ENCODE data around the gene BCL2L11.

Gene BCL2L11

DNA sequence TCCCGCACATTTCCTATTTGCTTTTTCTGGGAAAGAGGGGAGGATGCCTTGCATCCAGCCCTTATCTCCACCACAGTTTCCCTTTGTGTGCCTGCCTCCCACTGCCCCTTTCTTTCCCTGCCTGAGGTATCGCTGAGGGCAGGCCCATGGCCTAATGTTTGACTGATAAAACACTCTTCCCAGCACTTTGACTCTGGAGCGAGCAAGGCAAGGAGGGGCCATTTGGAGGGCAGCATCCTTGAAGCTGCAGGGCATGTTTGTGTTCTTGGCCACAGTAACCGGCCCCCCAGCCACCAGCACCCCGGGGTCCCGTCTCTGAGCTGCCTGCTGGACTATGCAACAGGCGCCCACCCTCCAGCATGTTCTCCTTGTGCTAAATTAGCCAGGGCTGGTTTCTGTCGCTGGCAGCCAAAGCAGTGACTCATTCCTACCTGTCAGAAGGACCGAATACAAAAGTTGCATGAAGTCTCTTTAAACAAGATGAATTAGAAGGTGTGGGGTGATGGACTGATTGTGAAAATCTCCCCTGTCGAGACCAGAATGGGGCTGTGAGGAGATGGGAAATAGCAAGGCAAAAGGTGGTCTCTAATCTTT is 50.7 kb downstream of the BCL2L11 start:
- no peak for DNase-seq

DNA sequence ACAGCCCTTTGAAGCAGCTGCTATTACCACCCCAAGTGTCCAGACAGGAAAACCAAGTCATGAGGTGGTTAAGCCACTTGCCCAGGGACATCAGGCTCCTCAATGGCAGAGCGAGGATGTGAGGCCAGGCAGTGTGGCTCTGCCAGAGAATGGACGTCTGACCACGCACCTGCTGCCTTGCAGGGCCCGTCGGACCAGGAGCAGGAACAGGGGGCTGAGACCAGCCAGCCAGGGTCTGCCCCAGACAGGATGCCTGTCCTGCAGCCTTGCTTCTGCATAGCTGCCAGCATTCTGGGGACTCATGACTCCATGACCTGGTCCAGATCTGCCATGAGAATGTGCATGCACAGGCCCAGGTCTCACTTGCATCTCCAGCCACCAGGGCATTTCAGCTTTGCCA is 52.0 kb downstream of the BCL2L11 start:
- DNase-seq = no peak

DNA sequence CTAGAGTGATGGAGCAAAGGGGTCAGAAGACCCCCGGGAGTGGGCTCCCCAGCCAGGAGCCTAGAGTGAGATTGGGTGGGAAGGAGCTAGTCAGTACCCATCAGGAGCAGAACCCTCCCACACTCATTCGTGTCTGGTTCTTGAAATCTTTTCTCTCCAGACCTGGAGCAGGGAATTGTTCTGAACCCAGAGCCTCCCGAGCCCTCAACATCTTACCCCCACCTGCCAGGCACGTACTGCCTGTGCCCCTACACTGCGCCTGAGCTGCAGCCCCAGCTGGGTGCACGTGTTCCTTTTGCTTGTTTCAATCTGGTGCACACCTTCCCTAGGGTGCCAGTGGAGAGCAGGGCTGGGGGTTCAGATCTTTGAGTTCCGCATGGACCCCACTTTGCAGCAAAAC is 52.6 kb downstream of the BCL2L11 start:
- DNase-seq = no peak

DNA sequence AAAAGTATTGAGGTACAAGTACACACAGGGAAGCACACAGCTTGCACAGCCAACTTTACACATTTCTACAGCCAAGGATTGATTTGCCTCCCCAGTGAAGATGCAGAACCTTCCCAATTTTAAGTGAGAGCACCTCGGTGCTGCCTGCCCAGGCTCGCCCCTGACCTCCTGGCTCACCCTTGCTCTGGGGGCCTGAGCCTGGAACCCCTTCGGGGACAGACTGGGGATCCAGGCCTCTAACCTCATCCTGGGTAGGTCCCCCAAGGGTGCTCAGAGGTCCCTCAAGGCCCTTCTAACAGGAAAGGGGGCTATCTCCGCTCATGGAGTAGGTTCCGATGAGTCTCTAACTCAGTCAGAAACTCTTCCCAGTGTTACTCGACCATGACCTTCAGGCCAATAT is 53.1 kb downstream of the BCL2L11 start:
- DNase-seq = no peak

DNA sequence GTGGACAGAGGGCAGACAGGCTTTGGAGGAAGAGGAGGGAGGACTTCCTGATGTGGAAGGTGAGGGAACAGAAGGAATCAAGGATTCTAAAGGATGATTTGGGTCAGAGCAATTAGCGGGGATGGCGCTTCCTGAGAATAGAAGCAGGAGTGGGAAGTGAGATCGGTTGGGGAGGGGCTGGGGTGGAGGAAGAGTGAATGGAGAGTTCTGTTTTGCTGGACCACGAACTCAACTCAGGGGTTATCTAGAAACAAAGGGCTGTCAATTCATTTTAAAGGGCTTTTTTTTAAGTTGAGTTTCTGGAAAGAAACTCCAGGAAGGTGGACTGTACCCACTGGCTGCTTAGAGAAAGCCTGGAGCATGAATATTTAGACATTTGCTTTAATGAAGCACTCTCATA is 54.9 kb downstream of the BCL2L11 start:
- DNase-seq = no peak

DNA sequence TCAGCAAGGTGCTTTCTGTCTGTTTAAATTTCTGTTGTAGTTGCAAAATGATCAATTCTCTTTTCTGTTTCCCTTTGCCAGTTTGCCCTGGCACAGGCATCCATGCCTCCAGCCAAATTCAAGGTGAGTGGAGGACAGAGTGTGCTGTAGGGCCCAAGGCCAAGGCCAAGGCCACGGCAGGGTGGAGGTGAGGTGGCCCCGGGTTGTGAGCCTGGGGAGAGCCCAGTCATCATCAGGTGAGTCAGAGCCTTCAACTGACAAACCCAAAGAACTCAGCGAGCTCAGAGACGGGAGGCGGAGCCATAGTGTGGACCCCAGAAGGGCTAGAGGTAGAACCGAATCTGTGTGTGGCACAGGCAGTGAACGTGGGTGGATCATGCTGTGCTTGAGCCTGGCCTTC is 55.7 kb downstream of the BCL2L11 start:
- DNase-seq = no peak

DNA sequence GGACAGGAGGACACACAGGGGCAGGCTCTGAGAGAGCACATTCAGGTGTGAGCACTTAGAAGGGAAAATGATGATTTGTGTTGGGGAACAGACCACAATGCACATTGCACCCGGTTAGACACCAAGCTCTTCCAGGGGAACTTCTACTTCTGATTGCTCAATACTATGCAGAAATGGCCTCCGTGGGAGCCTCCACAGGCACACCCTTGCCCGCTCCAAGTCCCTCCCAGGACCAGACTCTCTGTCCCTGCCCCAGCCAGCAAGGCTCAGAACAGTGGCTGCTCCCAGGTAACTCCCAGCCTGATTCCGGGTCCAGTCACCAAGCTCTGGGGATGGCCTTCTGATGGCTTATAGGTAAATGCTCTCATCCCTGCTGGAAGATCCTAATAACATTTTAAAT is 56.2 kb downstream of the BCL2L11 start:
- DNase-seq = no peak

DNA sequence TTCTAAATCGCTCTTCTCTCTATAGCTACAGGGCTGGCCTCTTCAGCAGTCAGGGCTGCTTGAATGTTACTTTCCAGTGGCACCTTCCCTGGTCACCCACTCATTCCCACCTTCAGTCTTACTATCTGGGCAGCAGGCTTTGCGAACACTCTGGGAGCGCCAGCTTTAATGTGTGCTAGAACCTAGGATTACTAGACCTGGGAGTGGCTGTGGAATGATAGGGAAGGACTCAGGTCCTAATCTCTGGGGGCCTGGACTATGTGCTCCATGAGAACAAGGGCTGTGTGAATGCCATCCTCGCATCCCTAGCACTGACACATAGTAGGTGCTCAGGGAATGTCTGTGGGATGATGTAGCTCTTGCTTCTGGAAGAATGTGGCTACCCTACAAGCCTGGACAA is 57.6 kb downstream of the BCL2L11 start:
- no peak for DNase-seq

DNA sequence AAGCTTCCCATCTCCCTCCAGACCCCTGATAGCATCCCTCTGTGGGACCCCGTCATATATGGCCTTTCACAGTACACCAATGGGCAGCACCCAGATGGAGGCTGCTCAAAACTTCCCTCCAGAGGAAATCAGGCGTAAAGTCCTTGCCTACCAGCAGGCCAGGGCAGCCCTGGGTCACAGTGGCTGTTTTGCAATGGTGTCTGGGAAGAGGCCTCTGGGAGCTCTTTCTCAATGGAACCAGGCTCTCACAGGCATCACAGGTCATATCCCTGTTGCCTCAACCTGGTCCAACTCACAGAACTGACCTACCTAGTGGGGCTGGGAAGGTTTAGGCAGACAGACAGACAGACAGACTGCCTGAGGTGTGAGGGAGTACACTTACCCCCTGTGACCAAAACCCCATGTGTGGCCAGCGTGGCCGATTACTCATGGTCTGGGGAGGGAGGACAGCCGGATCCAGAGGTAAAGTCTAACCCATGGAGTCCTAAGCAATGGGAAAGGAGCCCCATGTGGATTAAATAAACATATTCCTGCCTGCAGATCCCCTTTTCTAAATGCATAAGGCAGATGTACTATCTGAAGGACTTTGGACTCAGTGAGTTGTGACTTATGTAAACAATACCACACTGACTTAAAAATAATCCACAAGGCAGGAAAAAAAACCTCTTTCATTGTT is 58.2 kb downstream of the BCL2L11 start:
- DNase-seq = no peak

DNA sequence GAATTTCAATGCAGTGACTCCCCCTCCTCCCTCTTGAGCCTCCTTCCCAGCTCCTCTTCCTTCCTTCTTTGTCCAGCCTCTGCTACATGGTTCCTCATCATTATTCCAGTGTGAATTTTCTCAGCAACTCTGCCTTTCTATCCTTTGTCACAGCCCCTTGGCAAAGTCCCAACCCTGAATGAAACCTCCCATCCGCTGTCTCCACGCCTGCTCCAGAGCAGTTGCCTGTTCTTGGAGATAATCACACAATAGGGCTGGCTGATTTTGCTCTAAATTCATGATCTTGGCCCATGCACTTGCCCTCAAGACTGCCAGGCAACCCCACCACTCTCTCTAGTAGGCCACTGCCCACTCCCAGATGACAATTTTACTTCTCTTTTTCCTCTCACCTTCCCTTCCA is 61.4 kb downstream of the BCL2L11 start:
- no peak for DNase-seq

DNA sequence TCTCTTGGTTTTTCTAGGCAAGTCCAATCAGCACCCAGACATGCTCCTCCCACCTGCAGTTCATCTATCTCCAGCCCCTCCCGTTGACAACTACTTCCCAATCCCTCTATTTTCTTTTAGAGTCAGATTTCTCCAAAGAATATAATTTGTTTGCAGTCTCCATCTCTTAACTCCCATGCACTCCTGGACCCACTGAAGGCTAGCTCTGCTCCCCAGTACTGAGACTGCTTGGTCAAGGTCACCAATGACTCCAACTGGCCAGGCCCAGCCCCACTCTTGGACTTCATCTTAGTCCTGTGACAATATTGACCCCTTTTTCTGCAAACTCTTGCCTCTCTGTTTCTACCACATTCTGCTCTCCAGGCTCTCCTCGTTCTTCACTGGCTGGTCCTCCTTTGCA is 62.0 kb downstream of the BCL2L11 start:
- no peak for DNase-seq

DNA sequence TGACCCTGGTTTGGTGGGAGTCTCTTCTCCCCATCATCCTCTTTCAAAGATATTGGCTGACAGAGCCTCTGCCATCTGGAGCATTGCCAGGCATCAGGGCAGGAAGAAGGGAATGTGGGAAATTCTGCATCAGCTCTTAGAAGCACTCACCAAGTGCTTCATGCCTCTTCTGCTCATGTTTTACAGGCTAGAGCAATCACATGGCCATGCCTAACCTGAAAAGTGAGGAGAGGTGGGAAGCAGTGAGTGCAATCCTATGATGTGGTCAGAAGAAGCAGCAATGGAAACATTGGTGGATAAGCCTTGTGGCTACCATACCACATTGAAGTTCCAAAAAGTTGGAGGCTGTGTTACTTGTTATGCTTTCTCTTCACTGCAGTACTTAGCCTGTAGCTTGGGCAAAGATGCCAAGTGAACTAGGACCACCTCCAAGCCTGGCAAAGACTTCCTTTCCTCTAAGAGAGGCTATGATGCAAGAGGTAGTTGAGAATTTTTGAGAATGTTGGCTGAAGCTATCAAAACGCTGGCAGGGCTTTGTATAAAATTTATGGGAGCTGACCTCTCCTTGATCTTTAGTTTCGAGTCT is 64.1 kb downstream of the BCL2L11 start:
- DNase-seq = no peak

DNA sequence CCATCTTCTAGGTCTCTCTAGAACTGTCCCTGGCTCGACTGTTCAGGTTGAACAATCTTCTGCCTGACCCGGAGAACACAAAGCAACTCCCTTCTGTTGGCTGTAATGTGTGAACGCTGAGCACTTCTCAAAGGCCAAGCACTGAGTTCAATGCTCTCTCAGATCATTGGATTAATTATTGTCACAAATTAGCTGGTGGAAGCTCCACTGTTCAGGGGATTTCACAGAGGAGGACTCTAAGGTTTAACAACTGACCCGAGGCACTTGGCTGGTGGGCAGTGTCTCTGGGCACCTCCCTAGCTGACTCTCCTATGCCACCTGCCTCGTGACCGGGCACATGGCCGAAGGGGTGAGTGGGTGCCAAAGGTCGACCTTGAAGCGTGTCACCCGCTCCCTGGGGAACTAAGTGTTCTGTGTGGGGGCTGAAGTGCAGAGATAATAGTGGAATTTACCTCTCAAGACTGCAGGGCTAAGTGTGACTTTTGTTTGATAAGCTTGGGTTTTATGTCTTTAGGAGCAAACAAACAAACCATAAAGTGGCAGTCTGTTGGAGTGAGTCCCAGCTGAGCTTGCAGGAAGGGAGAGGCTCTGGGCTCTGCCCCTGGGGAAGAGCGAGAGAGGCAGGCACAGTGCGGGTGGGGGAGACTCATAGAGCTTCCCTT is 64.8 kb downstream of the BCL2L11 start:
- no peak for DNase-seq

DNA sequence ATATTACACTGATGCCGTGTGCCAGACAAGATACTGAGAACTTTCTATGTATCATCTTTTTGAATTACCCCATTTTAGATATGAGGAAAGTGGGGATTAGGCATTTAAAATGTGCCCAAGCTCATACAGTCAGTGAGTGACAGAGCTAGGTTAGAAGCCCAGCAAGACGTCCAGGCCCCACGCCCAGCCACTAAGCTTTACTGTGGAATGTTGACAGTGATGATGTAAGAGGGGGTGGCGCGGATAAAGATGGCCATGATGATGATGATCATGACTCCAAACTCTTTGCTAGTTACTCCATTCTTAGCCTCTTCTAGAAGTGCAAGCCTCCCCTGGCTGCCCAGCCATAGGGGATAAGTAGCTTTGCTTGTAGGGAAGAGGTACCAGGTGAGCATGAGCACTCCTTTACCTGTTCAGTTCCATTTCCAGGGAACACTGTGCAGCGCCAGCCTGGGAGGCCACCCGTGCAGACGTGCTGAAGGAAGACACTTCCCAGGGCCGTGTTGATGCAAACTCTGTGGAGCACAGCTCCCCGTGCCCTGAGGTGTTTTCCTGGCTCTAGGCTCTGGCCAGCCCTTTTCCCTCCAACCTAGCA is 65.5 kb downstream of the BCL2L11 start:
- no peak for DNase-seq

DNA sequence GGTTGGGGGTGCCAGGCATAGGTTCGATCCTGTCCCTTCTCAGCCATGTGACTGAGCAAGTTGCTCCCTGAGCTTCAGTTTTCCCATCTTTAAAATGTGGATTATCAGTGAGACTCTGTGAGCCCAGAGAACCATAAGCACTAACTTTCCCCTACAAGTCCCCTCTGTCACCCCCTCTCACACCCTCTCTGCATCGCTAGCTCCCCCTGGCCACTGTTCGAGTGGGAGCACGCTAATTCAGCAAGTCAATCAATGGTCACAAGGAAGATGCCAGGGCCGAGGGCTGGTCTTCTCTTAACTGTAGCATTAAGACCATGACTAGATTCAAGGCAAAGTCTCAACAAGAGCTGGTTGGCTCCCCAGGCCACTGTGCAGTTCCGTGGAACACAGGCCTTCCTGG is 66.2 kb downstream of the BCL2L11 start:
- DNase-seq = no peak

DNA sequence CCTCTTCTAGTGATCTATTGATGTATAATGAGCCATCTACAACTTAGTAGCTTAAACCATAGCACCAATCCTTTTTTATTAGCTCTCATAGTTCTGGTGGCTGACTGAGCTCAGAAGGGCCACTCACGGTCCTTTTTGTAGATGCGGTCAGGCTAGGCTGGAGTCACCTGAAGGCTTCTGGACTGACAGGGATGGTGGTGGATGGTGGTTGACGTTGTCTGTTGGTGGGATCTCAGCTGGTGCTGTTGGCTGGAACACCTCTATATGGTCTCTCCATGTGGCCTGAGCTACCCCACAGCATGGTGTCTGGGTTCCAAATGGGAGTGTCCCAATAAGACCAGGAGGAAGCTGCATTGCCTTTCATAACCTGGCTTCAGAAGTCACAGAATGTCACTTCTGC is 68.0 kb downstream of the BCL2L11 start:
- DNase-seq = no peak

DNA sequence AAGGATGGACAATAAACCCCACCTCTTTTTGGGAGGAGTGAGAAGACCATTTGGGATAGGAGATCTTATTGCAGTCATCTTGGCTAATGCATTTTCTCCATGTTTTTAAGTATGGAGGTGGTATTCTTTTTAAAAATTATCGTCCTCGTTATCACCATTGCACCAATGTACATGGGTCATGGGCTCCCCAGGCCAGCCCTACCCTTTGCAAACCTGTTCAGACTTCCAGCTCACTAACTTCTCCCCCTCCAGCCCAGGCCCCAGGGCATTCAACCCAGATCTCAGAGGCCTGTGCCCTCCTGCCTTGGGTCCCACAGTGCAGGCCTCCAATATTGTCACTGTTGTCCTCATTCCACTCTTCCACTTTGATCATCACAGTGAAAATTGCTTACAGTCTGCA is 68.4 kb downstream of the BCL2L11 start:
- DNase-seq = no peak

DNA sequence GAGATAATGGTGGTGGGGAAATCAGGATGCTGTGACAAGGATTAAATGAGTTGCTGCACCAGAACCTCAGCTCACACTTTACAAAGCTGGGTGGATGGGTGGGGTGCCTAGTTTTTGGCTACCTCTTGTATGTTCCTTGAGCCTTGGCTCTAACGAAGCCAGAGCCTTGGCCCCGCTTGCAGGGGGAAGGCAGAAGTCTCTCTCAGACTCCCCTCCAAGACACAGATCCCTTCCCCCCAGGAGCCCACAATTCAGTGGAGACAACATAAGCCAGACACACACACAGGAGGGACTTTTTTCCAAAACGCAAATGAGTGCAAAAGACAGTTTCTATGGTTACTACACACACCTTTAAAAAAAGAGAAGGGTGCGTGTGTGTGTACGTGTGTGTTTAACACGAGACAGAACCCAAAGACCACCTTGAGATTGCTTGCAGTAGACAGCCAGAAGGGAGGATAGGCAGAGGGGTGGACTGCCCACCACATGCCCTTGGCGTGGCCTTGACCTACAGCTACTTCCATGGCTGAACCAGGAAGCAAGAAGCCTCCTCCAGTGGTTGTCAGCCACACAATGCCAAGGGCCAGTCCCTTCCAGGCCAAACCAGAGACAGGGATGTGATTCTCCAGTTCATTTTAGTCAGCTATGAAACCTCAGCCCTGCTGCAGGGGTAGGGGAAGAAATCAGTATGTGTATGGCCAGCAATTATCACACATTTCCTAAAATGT is 70.3 kb downstream of the BCL2L11 start:
- DNase-seq = no peak

DNA sequence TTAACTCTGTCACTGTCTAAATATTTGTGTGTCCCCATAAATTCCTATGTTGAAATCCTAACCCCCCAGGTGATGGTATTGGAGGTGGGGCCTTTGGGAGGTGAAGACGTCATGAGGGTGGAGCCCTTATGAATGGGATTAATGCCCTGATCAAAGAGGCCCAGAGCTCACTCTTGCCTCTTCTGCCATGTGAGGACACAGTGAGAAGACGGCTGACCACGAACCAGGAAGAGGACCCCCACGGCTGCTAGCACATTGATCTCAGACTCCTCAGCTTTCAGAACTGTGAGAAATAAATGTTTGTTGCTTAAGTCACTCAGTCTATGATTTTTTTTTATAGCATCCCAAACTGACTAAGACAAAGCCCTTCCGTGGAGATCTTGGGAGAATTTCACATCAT is 71.2 kb downstream of the BCL2L11 start:
- DNase-seq = no peak

DNA sequence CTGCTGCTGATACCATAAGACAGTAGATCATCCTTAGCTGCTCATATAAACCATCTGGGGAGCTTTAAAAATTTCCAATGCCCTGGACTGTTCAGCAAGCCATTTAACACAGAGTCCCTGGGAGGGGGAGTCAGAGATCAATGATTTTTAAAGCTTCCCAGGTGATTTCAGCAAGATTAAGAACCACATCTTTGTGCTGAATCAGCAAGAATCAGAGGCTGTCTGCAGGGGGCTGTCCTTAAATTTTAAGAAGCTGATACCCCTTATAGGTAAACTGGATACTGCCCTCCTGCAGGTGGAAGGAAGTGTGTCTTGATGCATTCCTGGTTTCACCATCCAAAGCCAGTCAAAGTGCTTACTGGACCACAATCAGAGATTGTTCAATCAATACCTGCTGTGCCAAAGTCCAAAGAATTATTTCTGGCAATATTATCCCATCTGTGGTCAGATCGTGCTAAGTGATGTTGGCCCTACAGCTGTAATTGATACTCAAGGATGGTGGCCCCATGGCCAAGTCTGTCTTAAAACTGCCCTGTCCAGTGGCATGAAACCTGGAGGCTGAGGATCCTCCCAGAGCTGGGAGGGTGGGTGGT is 72.2 kb downstream of the BCL2L11 start:
- DNase-seq = no peak

DNA sequence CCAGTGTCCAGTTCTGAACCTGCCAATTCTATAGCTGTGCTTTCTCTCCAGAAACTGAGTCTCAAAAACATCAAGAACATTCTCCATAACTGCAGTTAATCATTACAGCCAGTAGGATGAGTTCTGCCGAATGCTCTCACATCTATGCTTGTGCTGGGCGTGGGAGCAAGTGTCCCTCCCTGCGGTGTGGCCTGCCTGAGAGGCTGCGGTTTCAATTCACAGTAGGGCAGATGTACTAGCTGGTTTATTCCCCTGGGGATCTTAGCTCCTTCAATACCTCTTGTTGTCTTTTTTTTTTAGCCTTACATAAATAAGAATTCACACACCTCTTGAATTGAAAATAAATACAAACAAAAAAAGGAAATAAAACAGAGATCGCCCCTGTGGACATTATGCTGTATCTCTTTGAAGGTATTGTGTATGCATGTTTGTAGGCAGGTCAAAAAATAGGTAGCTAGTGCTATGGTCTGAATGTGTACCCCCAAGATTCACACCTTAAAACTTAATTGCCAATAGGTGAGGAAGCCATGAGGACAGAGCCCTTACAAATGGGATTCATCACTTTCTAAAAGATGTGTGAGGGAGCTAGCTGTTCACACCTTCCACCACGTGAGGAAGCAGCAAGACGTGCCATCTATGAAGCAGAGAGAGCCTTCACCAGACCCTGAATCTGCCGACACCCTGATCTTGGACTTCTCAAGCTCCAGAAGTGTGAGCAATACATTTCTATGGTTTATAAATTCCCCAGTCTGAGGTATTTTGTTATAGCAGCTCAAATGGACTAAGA is 74.3 kb downstream of the BCL2L11 start:
- no peak for DNase-seq

DNA sequence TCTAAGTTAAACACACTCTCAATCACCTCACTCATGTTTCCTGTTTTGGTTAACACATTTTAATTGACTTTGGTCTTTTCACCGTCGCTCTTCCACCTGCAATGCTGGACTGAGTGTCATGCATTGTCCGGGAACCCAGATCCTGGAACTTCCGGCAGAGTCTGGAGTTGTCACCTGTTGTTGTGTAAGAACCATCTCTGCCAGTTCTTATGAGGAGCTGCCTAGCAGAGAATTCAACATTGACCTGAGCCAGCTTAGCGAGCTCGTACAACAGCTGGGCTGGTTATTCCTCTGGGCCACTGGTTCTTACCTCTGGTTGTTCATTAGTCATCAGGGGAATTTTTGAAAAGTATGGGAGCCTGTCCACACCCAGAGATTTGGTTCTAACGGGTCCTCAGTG is 75.7 kb downstream of the BCL2L11 start:
- DNase-seq = no peak

Measured in activated CD4-positive, CD25-positive, alpha-beta regulatory T cell (primary cell).